HepG2 (cell line): ENCODE measurements around the gene GPR152. TPM values are rescaled to one million over a fixed set of nuclear protein-coding genes. Genes with fewer than 3 reads are reported as not detected.

ENCODE experiments used
- GABPB1 ChIP-seq: IDR thresholded peaks from 2 replicates; pipeline ENCODE4 v1.6.1; 2016; ENCODE audit warnings: mild to moderate bottlenecking, missing genetic modification reagents, moderate library complexity, missing compliant biosample characterization
- HNF4A ChIP-seq: sonication (generic); formaldehyde crosslinking; IDR thresholded peaks from 2 replicates; pipeline ENCODE4 v1.4.0; 2020; ENCODE audit warnings: missing genetic modification reagents
- HOXD1 ChIP-seq: sonication (generic); formaldehyde crosslinking; IDR thresholded peaks from 2 replicates; pipeline ENCODE4 v1.5.0; 2020; ENCODE audit warnings: missing genetic modification reagents
- IRF2 ChIP-seq: IDR thresholded peaks from 2 replicates; pipeline ENCODE4 v1.6.1; 2018; ENCODE audit warnings: missing genetic modification reagents, missing compliant biosample characterization
- KAT8 ChIP-seq: IDR thresholded peaks from 2 replicates; pipeline ENCODE4 v1.6.1; 2016; ENCODE audit warnings: missing genetic modification reagents, missing compliant biosample characterization
- MAX ChIP-seq: IDR thresholded peaks from 2 replicates; pipeline ENCODE4 v1.6.1; 2012; ENCODE audit warnings: inconsistent platforms
- MAZ ChIP-seq, 2 experiments: sonication (generic) in 1 of 2; formaldehyde crosslinking in 1 of 2; IDR thresholded peaks; 2 replicates each; pipeline versions ENCODE4 v1.5.0 to v1.6.1; 2012 to 2020; ENCODE audit warnings: low read depth in 2 of 2, mild to moderate bottlenecking in 2 of 2, borderline replicate concordance in 1 of 2, improper control_type of control experiment in 1 of 2, low read length in 1 of 2, missing genetic modification reagents in 1 of 2, moderate library complexity in 1 of 2
- MTA3 ChIP-seq: sonication (generic); formaldehyde crosslinking; IDR thresholded peaks from 2 replicates; pipeline ENCODE4 v1.4.0; 2020; ENCODE audit warnings: missing genetic modification reagents
- MYC ChIP-seq: sonication (generic); formaldehyde crosslinking; IDR thresholded peaks from 2 replicates; pipeline ENCODE4 v1.9.0; 2021; ENCODE audit warnings: missing genetic modification reagents, borderline replicate concordance
- NCOR1 ChIP-seq: fragments of 200-600 bp; sonication (generic); IDR thresholded peaks from 2 replicates; pipeline ENCODE4 v1.7.0; 2017; ENCODE audit warnings: antibody characterized with exemption, low read length, borderline replicate concordance
- PAXIP1 ChIP-seq: sonication (generic); formaldehyde crosslinking; conservative IDR thresholded peaks from 2 replicates; pipeline ENCODE4 v1.4.0; 2020; ENCODE audit warnings: mild to moderate bottlenecking, missing genetic modification reagents, moderate library complexity
- RBM22 ChIP-seq: fragments of 200-400 bp; formaldehyde crosslinking; optimal IDR thresholded peaks from 2 replicates; pipeline ENCODE3; 2017; ENCODE audit warnings: mild to moderate bottlenecking, low read length, moderate library complexity
- XRCC5 ChIP-seq: fragments of 200-400 bp; formaldehyde crosslinking; optimal IDR thresholded peaks from 2 replicates; pipeline ENCODE3; 2017; ENCODE audit warnings: mild to moderate bottlenecking, low read length
- YEATS2 ChIP-seq: sonication (generic); formaldehyde crosslinking; IDR thresholded peaks from 2 replicates; pipeline ENCODE4 v1.4.0; 2020; ENCODE audit warnings: missing genetic modification reagents, borderline replicate concordance
- ZBTB2 ChIP-seq: sonication (generic); formaldehyde crosslinking; IDR thresholded peaks from 2 replicates; pipeline ENCODE4 v1.8.0; 2022; ENCODE audit warnings: low read depth, missing genetic modification reagents
- ZBTB21 ChIP-seq: sonication (generic); formaldehyde crosslinking; IDR thresholded peaks from 2 replicates; pipeline ENCODE4 v1.4.0; 2020; ENCODE audit warnings: missing genetic modification reagents
- ZNF792 ChIP-seq: IDR thresholded peaks from 2 replicates; pipeline ENCODE4 v1.6.1; 2016
- ZNF850 ChIP-seq: sonication (generic); formaldehyde crosslinking; conservative IDR thresholded peaks from 2 replicates; pipeline ENCODE4 v1.9.0; 2021; ENCODE audit warnings: mild to moderate bottlenecking, missing genetic modification reagents
- polyA plus RNA-seq, 8 experiments: library from polyadenylated mRNA; depleted of rRNA in 3 of 8; stranded (reverse) in 7 of 8; unstranded in 1 of 8; fragments of >200 nt; fragmentation: Illumina TruSeq in 4 of 8; extraction: Trizol in 4 of 8; gene quantifications; 2 replicates each; pipeline versions ENCODE4 v1.2.1 to v1.2.3, GENCODE V29; 2011 to 2016; ENCODE audit warnings: low read depth in 4 of 8, missing spikeins in 1 of 8, mixed read lengths in 1 of 8; ENCODE audit not compliant: insufficient read depth in 1 of 8
- total RNA-seq, 5 experiments: library from RNA; depleted of rRNA; stranded (reverse); fragments of >200 nt; fragmentation: Illumina TruSeq; extraction: Trizol; gene quantifications; 2 replicates each; pipeline ENCODE4 v1.2.3, GENCODE V29; 2016; ENCODE audit warnings: low read depth in 1 of 5

Gene GPR152
- total and polyA plus RNA-seq, 2 of the 13 experiments (the other 11 are each of a cell fraction or from before 2014, with no cell fraction given): not detected

GRCh38 chr11:67468759-67469507, 16.4 kb upstream of the GPR152 start, which contains the start of gene TMEM134 (continued):
- TF ChIP-seq PAXIP1 (peak; percentile 63), ZBTB2 (CRISPR knock-in tag) (peak; percentile 75; the same call in 1 of the 2 replicates), ZNF850 (CRISPR knock-in tag) (0 out of 2 replicates have a peak, but pooled peaks have one; percentile 81), MAZ (IDR thresholded peaks at IDR 0.05; ENCODE audit: borderline replicate concordance, low read depth, low read length) (peak; percentile 84), MAZ (CRISPR knock-in tag; IDR thresholded peaks at IDR 0.05; ENCODE audit: low read depth) (peak; percentile 78; the same call in 1 of the 2 replicates), ZNF792 (peak; percentile 66; the same call in 1 of the 2 replicates), MTA3 (CRISPR knock-in tag) (no peak), GABPB1 (CRISPR knock-in tag) (peak; percentile 81), RBM22 (no peak), IRF2 (CRISPR knock-in tag) (peak; percentile 75; the same call in 1 of the 2 replicates), XRCC5 (peak; percentile 95), MYC (CRISPR knock-in tag) (peak; percentile 77), KAT8 (CRISPR knock-in tag) (peak; percentile 87), HNF4A (CRISPR knock-in tag) (0 out of 2 replicates have a peak, but pooled peaks have one; percentile 19), HOXD1 (CRISPR knock-in tag) (peak; percentile 89; the same call in 1 of the 2 replicates), YEATS2 (CRISPR knock-in tag) (peak; percentile 66; the same call in 1 of the 2 replicates), NCOR1 (no peak), MAX (peak; percentile 58; the same call in 1 of the 2 replicates), ZBTB21 (peak; percentile 47; the same call in 1 of the 2 replicates)
